ENCODE data around the gene CYP24A1. TPM values are rescaled to one million over a fixed set of nuclear protein-coding genes. Genes with fewer than 3 reads are reported as not detected.

Gene CYP24A1
- polyA plus RNA-seq, 4 donors: 0.03 to 0.07 TPM; not detected in 2

DNA sequence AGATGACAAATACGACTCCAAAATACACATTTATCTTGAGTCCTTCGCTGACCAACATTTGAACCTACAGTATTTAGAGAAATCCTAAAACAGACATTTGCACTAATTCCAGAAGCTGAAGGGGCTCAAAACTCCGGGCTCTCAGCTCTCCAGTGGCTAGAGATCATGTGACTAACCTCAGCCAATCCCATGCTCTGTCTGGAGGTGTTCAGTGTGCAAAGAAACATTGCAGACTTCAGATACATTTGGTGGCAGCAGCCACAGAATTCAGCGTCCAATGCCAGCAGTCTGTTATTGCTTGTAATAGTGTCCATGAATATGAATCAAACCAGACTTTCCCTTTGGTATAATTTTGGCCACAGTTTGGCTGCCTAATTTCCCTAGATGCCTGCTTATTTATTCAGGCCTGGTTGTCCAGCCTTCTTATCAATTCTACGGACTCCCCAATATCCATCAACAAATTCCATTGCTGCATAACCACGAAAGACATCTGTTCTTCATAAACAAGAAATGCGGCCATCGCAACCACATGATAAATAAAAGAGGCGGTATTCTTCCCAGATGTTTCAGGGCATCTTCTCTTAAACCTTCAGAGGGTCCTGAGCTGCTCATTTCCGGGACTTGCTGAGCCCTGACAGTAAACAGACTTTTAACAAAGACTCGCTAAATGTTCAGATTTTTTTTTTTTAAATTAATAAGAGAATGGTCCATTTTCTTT, 14.5 kb upstream of the CYP24A1 start:
- Histone ChIP-seq H3K9me3 (ENCODE audit: control insufficient read depth in 2 of 2, insufficient read depth in 1 of 2, low read depth in 1 of 2, low read length in 1 of 2) (peaks cover 0 to 2% of the 10 kb centered on the region in 2 donors), H3K27me3 (ENCODE audit: control insufficient read depth in 3 of 3, insufficient read depth in 3 of 3, low read length in 3 of 3) (peaks cover 0 to 17% (median 4%) of the 10 kb centered on the region in 3 donors), H3K4me1 (ENCODE audit: control insufficient read depth in 3 of 3, insufficient read depth in 2 of 3, low read depth in 1 of 3, low read length in 2 of 3) (no peaks in the 10 kb centered on the region), H3K27ac (ENCODE audit: low read depth in 1 of 3, low read length in 2 of 3) (no peak overlapping the region), H3K4me3 (ENCODE audit: low read depth in 1 of 3, low read length in 3 of 3) (no peak overlapping the region), H3K36me3 (ENCODE audit: control insufficient read depth in 3 of 3, insufficient read depth in 2 of 3, low read depth in 1 of 3, low read length in 3 of 3) (no peaks in the 10 kb centered on the region)
- FAIRE-seq (no peak), DNase-seq (no peak)
- 76 to 83% (median 80%) methylated on average over 11 of the region's 11 CpGs for WGBS, 3 donors

DNA sequence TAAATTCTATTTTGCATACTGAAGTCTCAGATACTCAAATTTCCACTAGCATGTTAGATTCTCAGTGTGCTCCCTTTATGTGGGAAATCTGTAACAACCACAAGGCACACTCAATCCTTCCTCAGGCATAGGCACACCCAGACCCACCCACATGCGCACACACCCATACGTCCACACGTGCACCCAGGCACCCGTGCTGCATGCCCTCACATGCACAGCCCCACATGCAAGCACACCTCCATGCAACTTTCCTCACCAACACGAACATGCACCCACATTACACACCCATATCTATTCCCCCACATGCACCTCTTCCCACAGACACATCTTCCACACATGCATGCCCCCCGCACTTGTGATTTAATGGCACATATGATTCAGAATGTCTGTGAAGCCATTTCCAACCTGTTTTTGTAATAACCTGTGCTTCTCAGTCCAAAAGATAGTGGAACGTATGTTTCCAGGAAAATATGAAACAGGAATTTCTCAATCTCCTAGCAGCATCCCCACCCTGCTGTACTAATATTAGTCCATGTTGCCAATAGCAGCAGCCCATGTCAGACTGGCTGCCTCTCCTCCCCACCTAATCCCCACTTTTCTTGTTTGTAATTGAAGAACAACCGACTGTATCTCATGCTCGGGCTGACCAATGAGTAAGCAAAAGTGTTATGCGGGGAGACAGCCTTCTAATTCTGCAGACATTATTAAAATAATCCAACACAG, 11.3 kb upstream of the CYP24A1 start:
- Histone ChIP-seq H3K27me3 (ENCODE audit: control insufficient read depth in 3 of 3, insufficient read depth in 3 of 3, low read length in 3 of 3) (peaks cover 2 to 24% (median 4%) of the 10 kb centered on the region in 3 donors), H3K36me3 (ENCODE audit: control insufficient read depth in 3 of 3, insufficient read depth in 2 of 3, low read depth in 1 of 3, low read length in 3 of 3) (no peaks in the 10 kb centered on the region), H3K4me1 (ENCODE audit: control insufficient read depth in 3 of 3, insufficient read depth in 2 of 3, low read depth in 1 of 3, low read length in 2 of 3) (no peaks in the 10 kb centered on the region), H3K9me3 (ENCODE audit: control insufficient read depth in 2 of 2, insufficient read depth in 1 of 2, low read depth in 1 of 2, low read length in 1 of 2) (peaks cover 0 to 2% of the 10 kb centered on the region in 2 donors), H3K27ac (ENCODE audit: low read depth in 1 of 3, low read length in 2 of 3) (no peak overlapping the region), H3K4me3 (ENCODE audit: low read depth in 1 of 3, low read length in 3 of 3) (no peak overlapping the region)
- FAIRE-seq (no peak), DNase-seq (no peak)
- 45 to 79% (median 65%) methylated on average over 10 of the region's 10 CpGs for WGBS, 3 donors

DNA sequence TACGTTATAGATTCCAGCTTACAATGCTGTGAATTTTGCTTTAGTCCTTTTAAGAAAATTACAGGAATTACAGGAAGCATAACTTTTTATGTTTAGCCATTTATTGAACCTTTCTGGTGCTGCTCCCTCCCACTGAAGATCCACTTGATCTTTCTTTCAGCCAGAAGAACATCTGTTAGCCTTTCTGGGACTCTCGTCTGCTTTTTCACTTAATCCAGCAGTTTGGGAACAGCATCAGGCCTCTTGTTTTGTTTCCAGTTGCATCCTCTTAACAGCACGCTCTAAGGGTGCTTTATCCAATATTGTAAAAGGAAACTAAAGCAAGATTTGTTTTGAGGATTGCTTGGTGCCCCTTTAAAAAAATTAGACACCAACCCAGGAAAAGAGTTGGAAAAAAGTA, 10.3 kb upstream of the CYP24A1 start:
- Histone ChIP-seq H3K36me3 (ENCODE audit: control insufficient read depth in 3 of 3, insufficient read depth in 2 of 3, low read depth in 1 of 3, low read length in 3 of 3) (no peaks in the 10 kb centered on the region), H3K9me3 (ENCODE audit: control insufficient read depth in 2 of 2, insufficient read depth in 1 of 2, low read depth in 1 of 2, low read length in 1 of 2) (peaks cover 0 to 2% of the 10 kb centered on the region in 2 donors), H3K4me3 (ENCODE audit: low read depth in 1 of 3, low read length in 3 of 3) (no peak overlapping the region), H3K27ac (ENCODE audit: low read depth in 1 of 3, low read length in 2 of 3) (no peak overlapping the region), H3K27me3 (ENCODE audit: control insufficient read depth in 3 of 3, insufficient read depth in 3 of 3, low read length in 3 of 3) (peaks cover 2 to 24% (median 4%) of the 10 kb centered on the region in 3 donors), H3K4me1 (ENCODE audit: control insufficient read depth in 3 of 3, insufficient read depth in 2 of 3, low read depth in 1 of 3, low read length in 2 of 3) (no peaks in the 10 kb centered on the region)
- 43 to 55% (median 53%) methylated on average over 3 of the region's 3 CpGs for WGBS, 3 donors
- no peak for FAIRE-seq
- DNase-seq: no peak

GRCh38 chr20:54180931-54181330, 7.1 kb upstream of the CYP24A1 start:
- peaks cover 0 to 21% (median 2%) of the 10 kb centered on the region in 3 donors for H3K27me3 ChIP-seq (ENCODE audit: control insufficient read depth in 3 of 3, insufficient read depth in 3 of 3, low read length in 3 of 3)
- no peak overlapping the region for H3K4me3 ChIP-seq (ENCODE audit: low read depth in 1 of 3, low read length in 3 of 3)
- no peaks in the 10 kb centered on the region for H3K36me3 ChIP-seq (ENCODE audit: control insufficient read depth in 3 of 3, insufficient read depth in 2 of 3, low read depth in 1 of 3, low read length in 3 of 3)
- WGBS, 3 donors: 81 to 90% (median 85%) methylated on average over 1 of the region's 1 CpG
- no peak for DNase-seq
- no peaks in the 10 kb centered on the region for H3K4me1 ChIP-seq (ENCODE audit: control insufficient read depth in 3 of 3, insufficient read depth in 2 of 3, low read depth in 1 of 3, low read length in 2 of 3)
- H3K27ac ChIP-seq (ENCODE audit: low read depth in 1 of 3, low read length in 2 of 3): no peak overlapping the region
- H3K9me3 ChIP-seq (ENCODE audit: control insufficient read depth in 2 of 2, insufficient read depth in 1 of 2, low read depth in 1 of 2, low read length in 1 of 2): no peaks in the 10 kb centered on the region
- no peak for FAIRE-seq

- no peak for DNase-seq
- Histone ChIP-seq H3K27me3 (ENCODE audit: control insufficient read depth in 3 of 3, insufficient read depth in 3 of 3, low read length in 3 of 3) (peaks cover under 1 to 20% (median 2%) of the 10 kb centered on the region in 3 donors), H3K27ac (ENCODE audit: low read depth in 1 of 3, low read length in 2 of 3) (no peak overlapping the region), H3K4me1 (ENCODE audit: control insufficient read depth in 3 of 3, insufficient read depth in 2 of 3, low read depth in 1 of 3, low read length in 2 of 3) (no peaks in the 10 kb centered on the region), H3K9me3 (ENCODE audit: control insufficient read depth in 2 of 2, insufficient read depth in 1 of 2, low read depth in 1 of 2, low read length in 1 of 2) (no peaks in the 10 kb centered on the region), H3K36me3 (ENCODE audit: control insufficient read depth in 3 of 3, insufficient read depth in 2 of 3, low read depth in 1 of 3, low read length in 3 of 3) (no peaks in the 10 kb centered on the region), H3K4me3 (ENCODE audit: low read depth in 1 of 3, low read length in 3 of 3) (no peak overlapping the region)
- FAIRE-seq: no peak
- WGBS, 3 donors: 53 to 62% (median 59%) methylated on average over 2 of the region's 2 CpGs
Observed at GRCh38 chr20:54179946-54180345, 6.2 kb upstream of the CYP24A1 start.

DNA sequence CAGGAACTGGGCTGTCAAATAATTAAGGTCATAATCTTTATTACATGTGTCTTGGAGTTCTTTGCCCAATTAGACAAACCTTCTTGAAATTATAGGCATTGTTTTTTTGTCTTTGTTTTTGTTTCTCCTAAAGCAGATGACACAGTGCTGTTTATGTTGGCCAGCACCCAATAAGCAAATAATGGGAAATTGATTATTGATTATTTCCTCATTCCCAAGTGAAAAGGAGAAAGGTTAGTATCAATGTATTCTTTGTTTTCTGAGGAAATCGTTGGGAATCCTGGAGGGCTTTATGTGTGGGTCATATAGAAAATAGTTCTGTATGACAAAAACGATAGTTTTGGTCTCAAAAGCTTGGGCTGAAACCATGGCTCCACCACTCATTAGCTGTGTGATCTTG, 4.5 kb upstream of the CYP24A1 start:
- H3K27me3 ChIP-seq (ENCODE audit: control insufficient read depth in 3 of 3, insufficient read depth in 3 of 3, low read length in 3 of 3): peaks cover 10 to 31% (median 15%) of the 10 kb centered on the region in 3 donors
- WGBS, 3 donors: 21 to 51% (median 25%) methylated on average over 2 of the region's 2 CpGs
- DNase-seq: no peak
- H3K27ac ChIP-seq (ENCODE audit: low read depth in 1 of 3, low read length in 2 of 3): no peak overlapping the region
- no peaks in the 10 kb centered on the region for H3K9me3 ChIP-seq (ENCODE audit: control insufficient read depth in 2 of 2, insufficient read depth in 1 of 2, low read depth in 1 of 2, low read length in 1 of 2)
- no peaks in the 10 kb centered on the region for H3K4me1 ChIP-seq (ENCODE audit: control insufficient read depth in 3 of 3, insufficient read depth in 2 of 3, low read depth in 1 of 3, low read length in 2 of 3)
- no peak overlapping the region for H3K4me3 ChIP-seq (ENCODE audit: low read depth in 1 of 3, low read length in 3 of 3)
- H3K36me3 ChIP-seq (ENCODE audit: control insufficient read depth in 3 of 3, insufficient read depth in 2 of 3, low read depth in 1 of 3, low read length in 3 of 3): no peaks in the 10 kb centered on the region
- FAIRE-seq: no peak

DNA sequence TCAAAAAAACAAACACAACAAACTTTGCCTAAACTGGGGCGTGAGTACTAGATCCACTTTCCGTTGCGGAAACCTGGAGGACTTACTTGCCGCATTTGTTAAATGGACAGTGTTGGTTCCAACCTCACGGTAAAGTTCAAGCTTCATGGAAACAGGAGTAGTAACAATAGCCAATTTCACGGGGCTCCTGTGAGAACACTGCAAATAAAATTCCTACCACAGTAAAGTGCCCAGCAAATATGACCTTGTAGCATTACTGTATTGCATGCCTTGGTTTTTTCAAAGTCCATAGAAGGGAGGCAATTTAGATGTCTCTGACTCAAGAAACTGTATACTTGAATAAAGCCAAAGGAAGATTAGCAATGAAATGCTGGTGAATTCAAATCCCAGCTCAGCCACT, 3.6 kb upstream of the CYP24A1 start:
- FAIRE-seq (no peak), DNase-seq (no peak)
- no peaks in the 10 kb centered on the region for H3K4me1 ChIP-seq (ENCODE audit: control insufficient read depth in 3 of 3, insufficient read depth in 2 of 3, low read depth in 1 of 3, low read length in 2 of 3)
- 82 to 89% (median 84%) methylated on average over 6 of the region's 6 CpGs for WGBS, 3 donors
- H3K27ac ChIP-seq (ENCODE audit: low read depth in 1 of 3, low read length in 2 of 3): no peak overlapping the region
- H3K36me3 ChIP-seq (ENCODE audit: control insufficient read depth in 3 of 3, insufficient read depth in 2 of 3, low read depth in 1 of 3, low read length in 3 of 3): no peaks in the 10 kb centered on the region
- H3K9me3 ChIP-seq (ENCODE audit: control insufficient read depth in 2 of 2, insufficient read depth in 1 of 2, low read depth in 1 of 2, low read length in 1 of 2): no peaks in the 10 kb centered on the region
- peaks cover 18 to 36% (median 21%) of the 10 kb centered on the region in 3 donors for H3K27me3 ChIP-seq (ENCODE audit: control insufficient read depth in 3 of 3, insufficient read depth in 3 of 3, low read length in 3 of 3)
- H3K4me3 ChIP-seq (ENCODE audit: low read depth in 1 of 3, low read length in 3 of 3): no peak overlapping the region

DNA sequence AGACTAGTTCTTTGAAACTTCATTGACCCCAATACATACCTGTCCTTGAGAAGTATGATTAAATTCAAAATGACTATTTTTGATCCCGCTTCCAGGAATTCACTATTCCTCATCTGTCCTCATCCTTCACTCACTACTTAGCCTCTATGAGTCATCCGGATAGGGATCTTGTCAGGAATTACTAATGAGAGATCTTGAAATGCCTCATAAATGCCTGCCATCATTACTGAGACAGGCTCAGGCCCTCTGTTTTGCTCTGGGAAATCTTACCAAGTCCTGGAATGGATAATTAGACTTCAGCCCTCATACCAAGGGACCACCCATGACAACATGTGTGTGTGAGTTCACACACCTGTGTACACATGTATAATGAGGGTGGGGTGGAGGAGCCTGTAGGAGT, 2.8 kb upstream of the CYP24A1 start:
- FAIRE-seq: no peak
- H3K4me1 ChIP-seq (ENCODE audit: control insufficient read depth in 3 of 3, insufficient read depth in 2 of 3, low read depth in 1 of 3, low read length in 2 of 3): no peaks in the 10 kb centered on the region
- no peak overlapping the region for H3K4me3 ChIP-seq (ENCODE audit: low read depth in 1 of 3, low read length in 3 of 3)
- peaks cover 19 to 43% (median 25%) of the 10 kb centered on the region in 3 donors for H3K27me3 ChIP-seq (ENCODE audit: control insufficient read depth in 3 of 3, insufficient read depth in 3 of 3, low read length in 3 of 3)
- H3K9me3 ChIP-seq (ENCODE audit: control insufficient read depth in 2 of 2, insufficient read depth in 1 of 2, low read depth in 1 of 2, low read length in 1 of 2): no peaks in the 10 kb centered on the region
- no peak for DNase-seq
- 64 to 90% (median 85%) methylated on average over 2 of the region's 2 CpGs for whole genome bisulfite sequencing, 3 donors
- no peak overlapping the region for H3K27ac ChIP-seq (ENCODE audit: low read depth in 1 of 3, low read length in 2 of 3)
- H3K36me3 ChIP-seq (ENCODE audit: control insufficient read depth in 3 of 3, insufficient read depth in 2 of 3, low read depth in 1 of 3, low read length in 3 of 3): no peaks in the 10 kb centered on the region
